HG03139 (cell line): Measurements from ENCODE around the gene NOC4L.

Experiments used
- ATAC-seq: cut with Tn5 transposase; IDR thresholded peaks from one replicate; pipeline ENCODE4 v1.9.1; 2021; ENCODE audit not compliant: unreplicated experiment

NOC4L gene

DNA sequence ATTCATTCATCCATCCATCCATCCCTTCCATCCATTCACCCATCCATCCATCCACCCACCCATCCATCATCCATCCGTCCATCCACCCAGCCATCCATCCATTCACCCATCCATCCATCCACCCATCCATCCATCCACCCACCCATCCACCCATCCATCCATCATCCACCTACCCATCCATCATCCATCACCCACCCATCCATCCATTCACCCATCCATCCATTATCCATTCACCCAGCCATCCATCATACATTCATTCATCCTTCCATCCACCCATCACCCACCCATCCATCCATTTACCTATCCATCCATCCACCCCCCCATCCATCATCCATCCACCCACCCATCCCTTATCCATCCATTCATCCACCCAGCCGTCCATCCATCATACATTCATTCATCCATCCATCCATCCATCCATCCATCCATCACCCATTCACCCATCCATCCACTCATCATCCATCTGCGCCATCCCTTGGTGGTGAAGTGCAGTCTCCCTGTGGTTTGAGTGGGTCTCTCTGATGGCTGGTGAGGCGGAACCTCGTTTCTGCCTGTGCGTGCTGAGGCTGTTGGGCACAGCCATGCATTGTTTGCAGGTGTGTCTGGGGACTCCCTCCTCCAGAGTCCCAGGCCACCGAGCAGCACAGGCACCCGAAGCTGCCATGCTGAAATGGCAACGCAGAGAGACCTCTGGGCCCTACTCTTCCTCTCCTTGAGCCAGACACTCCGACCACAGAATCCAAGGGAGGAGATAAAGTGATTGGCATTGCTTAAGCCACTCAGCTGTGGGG lies 22.7 kb downstream of the NOC4L start:
- no peak for ATAC-seq

DNA sequence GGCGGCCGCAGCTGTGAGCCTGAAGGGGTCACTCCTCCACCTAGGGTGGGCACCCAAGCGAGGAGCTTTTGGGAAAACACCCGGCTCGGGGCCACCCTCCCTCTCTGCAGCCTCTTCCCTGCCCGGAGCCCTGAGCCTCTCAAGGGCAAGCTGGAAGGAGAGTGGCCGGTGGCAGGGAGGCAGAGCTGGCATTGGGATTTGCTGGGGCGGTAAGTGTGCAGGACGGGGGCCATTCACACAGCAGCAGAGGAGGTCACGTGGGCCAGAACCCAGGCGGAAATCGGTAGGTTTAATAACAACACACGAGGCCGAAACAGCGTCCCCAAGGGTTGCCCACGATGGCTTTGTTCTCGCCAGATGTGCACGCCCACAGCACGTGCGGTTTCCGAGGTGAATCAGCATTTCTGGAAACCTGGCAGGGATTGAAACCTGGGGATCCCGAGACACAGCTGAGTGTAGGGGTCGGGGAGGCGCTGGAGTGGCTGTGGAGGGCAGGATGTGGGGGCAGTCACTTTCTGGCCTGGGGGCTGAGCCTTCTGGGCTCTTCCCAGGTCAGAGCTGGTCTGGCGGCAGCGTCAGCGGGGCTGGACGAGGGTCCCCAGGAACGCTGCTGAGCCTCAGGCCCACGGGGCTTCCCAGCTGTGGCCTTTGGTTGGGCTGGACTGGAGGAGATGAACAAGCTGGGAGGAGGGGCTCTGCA lies 23.5 kb downstream of the NOC4L start:
- ATAC-seq: no peak

DNA sequence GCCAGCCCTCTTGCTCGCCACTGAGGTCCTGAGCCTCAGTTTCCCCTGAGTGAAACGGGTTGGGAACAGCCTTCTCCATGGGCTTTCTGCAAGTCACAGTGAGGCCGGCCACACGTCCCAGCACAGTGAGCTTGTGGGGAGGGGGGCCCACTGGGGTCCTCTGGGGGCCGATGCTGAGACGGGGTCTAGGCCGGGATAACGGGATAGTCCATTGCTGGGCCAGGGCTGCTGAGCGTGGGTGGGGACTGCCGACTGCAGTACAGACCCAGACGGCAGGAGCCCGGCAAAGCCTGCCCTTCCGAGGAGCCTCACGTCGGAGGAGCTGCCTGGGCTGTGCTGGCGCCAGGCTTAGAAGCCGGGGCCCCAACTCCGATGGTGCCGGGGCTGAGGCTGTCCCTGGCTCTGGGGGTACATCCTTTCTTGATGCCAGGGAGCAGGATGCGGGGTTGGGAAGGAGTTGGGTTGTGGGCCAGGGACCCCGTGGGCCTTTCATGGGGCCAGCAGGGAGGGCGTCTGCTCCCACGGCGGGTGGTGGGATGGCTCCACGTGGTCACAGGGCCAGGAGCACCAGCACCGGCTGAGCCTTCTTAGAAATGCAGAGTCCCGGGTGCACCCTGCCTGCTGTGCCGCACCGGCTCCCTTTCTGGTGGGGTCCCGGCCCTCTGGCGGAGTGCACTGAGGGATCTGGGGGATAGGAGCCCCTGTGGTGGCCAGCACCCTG lies 24.2 kb downstream of the NOC4L start:
- ATAC-seq: no peak

DNA sequence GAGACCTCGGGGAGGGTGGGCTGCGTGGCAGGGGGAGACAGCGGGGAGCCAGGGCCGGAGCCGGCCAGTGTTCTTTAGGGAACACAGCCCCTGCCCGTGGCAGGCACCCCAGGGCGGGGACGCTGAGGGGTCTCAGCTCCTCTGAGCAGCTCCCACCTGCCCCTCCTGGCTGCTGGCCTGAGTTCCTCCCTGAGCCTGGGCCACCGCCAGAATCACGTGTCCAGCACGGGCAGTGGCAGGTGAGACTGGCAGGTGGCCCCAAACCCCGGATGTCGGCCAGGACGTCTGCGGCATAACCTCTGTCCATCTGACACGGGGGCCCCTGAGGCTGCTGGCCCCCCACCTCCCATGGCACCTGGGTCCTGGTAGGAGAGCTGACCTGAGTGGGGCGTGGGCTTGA lies 25.1 kb downstream of the NOC4L start:
- no peak for ATAC-seq

GRCh38 chr12:132170094-132170636 lies 25.9 kb downstream of the NOC4L start:
- no peak for ATAC-seq

- ATAC-seq: no peak
These were observed 26.5 kb downstream of the NOC4L start for GRCh38 chr12:132170637-132171292.

DNA sequence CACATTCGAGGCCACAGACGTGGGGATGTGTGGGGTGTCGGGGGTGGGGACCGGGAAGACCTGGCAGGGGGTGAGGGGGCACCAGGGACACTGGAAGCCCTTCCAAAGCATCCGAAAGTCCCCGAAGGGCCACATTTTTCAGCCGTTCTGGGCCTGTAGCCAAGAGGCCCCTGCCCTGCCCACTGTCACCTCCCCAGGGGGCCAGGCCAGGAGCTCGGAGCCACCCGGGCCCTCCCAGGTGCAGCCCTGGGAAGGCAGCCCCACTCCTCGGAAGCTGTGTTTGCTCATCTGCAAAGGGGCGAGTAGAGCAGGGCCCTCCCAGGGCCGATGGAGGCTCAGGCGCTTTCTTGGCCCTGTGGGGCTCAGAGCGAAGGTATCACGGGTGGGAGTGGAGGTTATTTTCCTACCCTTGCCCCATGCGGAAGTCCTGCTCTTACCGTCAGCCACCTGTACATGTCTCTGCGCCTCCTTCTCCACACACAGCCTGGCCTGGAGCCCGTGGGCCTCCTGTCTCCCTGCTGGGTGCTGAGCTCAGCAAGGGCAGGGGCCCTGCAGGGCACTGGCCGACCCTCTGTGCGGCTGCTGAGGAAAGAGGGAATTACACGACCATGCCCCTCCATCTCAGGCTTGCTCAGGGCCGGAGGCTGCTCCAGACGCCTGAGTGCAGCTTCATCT lies 27.2 kb downstream of the NOC4L start:
- ATAC-seq: no peak

DNA sequence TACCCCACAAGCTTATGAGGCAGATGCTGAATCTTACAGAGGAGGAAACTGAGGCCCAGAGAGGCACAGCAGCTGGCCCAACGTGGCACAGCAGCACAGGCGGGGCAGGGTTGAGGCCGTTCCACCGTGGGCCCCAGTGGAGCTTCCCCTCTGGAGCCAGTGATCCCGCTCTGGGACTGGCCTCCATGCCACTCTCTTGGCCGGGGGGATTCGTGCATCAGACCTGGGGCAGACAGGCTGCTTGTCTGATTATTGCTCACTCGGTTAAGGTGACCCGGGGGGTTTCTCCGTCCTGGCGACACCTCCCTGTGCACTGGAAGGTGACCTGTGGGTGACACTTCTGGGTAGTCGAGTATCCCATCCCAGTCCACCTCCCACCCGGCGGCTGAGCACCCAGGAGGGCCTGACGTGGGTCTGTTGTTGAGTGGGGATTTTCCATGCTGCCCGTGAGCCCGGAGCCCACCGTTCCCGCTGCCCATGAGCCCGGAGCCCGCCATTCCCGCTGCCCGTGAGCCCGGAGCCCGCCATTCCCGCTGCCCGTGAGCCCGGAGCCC lies 27.8 kb downstream of the NOC4L start:
- ATAC-seq: no peak

DNA sequence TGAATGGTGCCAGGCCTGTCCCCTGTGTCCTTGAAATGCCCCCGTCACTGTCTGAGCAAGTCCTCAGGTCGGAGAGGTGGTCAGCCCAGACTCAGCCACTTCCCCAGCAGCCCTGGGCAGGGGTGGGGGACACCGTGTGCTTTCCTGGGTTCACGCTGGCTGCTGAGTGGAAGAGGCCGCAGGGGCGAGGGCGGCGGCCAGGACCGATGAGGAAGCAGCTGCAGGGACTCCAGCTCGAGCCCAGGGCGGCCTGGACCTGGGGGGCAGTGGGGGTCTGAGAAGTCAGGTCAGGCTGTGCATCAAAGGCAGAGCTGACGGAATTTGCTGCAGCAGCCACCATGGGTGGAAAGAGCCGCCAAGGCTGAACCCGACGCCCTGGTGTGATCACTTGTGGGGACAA lies 28.4 kb downstream of the NOC4L start:
- ATAC-seq: no peak

DNA sequence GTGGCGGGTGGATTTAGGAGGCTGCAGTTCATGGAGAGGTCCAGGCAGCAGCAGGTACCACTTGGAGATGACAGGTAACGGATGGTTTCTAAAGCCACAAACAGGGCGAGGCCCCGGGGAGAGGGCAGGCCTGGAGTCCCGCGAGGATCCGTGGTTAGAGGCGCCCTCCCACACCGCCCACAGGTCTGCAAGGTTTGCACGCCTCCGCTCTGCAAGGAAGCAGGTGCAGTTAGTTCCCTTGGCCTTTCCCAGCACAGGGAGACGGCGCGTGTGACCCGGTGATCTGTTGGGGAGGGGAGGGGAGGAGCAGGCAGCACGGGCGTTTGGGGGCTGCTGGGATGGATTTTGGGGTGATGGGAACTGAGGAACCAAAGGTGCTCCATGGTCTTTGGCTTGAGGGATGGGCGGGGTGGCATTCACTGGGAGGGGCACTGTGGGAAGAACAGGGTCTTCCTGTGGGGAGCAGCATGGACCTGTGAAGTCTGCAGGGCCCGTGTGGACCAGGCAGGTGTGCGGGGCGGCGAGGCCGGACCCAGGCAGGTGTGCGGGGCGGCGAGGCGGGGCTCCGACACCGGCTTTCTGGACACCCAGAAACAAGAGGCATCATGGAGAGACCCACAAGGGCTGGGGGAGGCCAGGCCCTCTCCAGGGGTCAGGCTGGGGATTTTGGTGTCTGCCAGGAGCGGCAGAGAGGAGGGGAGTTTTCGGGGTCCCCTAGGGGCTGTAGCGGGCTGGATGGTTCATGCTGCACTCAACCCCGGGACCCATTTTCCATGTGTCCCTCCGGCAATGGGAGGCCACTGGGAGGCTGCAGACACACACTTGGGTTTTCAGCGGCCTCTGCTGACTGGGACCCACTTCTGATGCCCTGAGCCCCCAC lies 29.1 kb downstream of the NOC4L start:
- ATAC-seq: no peak

GRCh38 chr12:132174015-132174838 lies 30.0 kb downstream of the NOC4L start:
- no peak for ATAC-seq

DNA sequence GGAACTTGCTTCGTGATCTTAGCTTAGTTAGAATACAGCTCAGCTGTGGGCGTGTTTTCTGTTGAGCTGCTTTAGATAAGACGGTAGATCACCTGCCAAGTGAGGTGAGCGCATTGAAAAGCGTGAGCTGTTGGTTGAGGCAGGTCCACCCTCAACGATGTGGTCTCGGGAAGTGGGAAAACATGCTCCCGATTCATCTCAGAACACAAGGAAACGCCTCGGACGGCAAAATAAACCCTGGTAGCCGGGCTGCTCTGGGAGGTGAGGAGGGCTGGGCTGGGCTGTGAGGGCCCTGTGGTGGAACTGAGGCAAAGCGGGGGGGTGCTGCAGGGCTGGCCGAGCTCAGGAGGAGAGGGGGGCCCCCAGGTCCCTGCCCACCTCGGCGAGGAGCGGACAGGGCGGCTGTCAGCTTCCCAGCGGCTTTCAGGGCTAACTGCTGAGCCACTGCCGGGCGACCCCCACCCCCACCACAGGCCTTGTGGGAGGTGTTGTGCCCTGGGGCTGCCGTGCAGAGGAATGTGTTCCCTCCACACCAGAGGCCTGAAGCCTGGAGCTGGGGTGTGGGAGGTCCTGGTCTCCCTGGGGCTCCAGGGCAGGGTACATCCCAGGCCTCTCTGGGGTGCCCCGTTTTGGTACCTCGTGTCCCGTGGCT lies 30.7 kb downstream of the NOC4L start:
- ATAC-seq: no peak

DNA sequence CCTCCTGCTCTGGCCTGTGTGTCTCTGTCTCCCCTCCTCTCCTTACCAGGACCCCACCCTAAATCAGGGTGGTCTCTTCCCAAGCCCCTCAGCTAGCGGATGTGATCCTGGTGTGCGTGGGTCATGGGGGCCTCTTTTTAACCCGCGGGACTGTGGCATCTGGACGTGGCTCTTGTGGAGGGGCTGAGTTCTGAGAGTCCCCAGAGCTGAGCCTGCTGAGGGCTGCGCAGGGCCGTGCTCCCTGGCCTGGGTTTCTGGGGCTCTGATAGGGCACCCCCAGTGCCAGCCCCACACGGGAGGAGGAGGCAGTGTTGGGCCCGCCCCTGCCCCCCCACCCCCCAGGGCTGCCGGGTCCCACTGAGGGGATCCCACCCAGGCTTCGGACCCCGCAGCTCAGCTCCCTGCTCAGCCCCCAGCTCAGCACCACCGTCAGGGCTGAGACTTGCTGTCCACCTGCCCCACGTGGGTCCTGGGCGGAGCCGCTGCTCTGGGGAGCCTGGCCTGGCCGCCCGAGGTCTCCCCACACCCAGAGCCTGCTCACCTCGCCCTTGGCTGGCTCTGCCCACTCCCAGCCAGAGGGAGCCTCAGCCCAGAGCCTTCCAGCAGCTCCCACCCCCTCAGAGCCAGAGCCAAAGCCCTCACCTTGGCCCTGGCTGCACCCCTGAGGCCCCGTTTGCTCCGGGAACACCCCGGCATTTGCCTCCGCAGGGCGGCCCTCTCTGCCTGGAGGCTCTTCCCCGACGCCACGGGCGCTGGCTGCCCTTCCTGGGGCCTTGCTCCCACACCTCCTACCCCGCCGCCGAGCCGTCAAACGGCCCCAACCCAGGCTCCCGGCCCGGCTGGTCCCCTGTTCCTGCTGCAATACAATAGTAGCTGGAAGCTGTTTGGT lies 31.5 kb downstream of the NOC4L start:
- ATAC-seq: no peak

DNA sequence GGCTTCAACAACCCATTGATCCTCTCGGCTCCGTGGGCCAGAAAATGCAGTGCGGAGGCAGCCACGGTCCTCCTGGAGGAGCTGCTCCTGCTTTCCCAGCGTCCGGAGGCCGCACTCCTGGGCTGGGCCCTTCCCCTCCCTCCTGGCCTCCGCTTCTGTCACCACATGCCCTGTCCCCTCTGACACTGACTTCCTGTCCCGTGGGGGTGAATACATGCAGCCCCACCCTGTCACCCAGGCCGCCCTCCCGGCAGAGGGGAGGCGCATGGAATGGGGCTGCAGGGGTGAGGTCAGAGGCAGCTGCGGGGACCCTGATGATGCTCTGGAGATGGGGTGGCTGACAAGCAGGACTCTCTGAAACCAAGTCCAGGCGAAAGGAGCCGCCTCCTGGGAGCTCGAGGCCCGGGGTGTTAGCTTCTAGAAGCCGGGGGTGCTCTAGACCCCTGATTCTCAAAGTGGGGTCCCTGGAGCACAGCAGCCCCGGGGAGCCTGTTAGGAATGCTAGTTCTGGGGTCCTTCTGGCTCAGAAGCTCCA lies 32.2 kb downstream of the NOC4L start:
- ATAC-seq: no peak

GRCh38 chr12:132176920-132177551 lies 32.8 kb downstream of the NOC4L start:
- no peak for ATAC-seq

GRCh38 chr12:132178316-132178715 lies 34.1 kb downstream of the NOC4L start:
- no peak for ATAC-seq
